Spleen (tissue), 11 donors: ENCODE measurements around the gene TIMM17B. TPM values are rescaled to one million over a fixed set of nuclear protein-coding genes. Genes with fewer than 3 reads are reported as not detected.

ENCODE experiments used
- DNase-seq: peaks from one replicate; pipeline ENCODE4 v3.0.0-alpha.2; 2020
- H3K27ac ChIP-seq, 8 donors: fragments of 200-600 bp; sonication (generic) in 7 of 8; 1 replicate in 4 of 8; 2 replicates in 4 of 8; pipeline versions ENCODE4 v1.5.0 to v1.8.0; 2016 to 2021; ENCODE audit warnings: inconsistent platforms in 4 of 8, mild to moderate bottlenecking in 4 of 8, moderate library complexity in 1 of 8
- H3K27me3 ChIP-seq, 7 donors: fragments of 200-600 bp; sonication (generic) in 6 of 7; replicated peaks in 1 of 7; 1 replicate in 4 of 7; 2 replicates in 3 of 7; pipeline versions ENCODE4 v1.5.0 to v1.8.0; 2016 to 2021; ENCODE audit warnings: inconsistent platforms in 3 of 7, mild to moderate bottlenecking in 1 of 7
- H3K36me3 ChIP-seq, 6 donors: fragments of 200-600 bp; sonication (generic) in 5 of 6; 1 replicate in 4 of 6; 2 replicates in 2 of 6; pipeline versions ENCODE4 v1.5.0 to v1.8.0; 2016 to 2021; ENCODE audit warnings: inconsistent platforms in 2 of 6
- H3K4me1 ChIP-seq, 6 donors: fragments of 200-600 bp; sonication (generic) in 5 of 6; 1 replicate in 3 of 6; 2 replicates in 3 of 6; pipeline versions ENCODE4 v1.5.0 to v1.8.0; 2016 to 2021; ENCODE audit warnings: inconsistent platforms in 3 of 6
- H3K4me3 ChIP-seq, 8 donors: fragments of 200-600 bp; sonication (generic) in 7 of 8; 1 replicate in 4 of 8; 2 replicates in 4 of 8; pipeline versions ENCODE4 v1.5.0 to v1.8.0; 2016 to 2021; ENCODE audit warnings: inconsistent platforms in 4 of 8, mild to moderate bottlenecking in 4 of 8, moderate library complexity in 2 of 8
- H3K9me3 ChIP-seq, 8 donors: fragments of 200-600 bp; sonication (generic) in 7 of 8; 1 replicate in 4 of 8; 2 replicates in 4 of 8; pipeline versions ENCODE4 v1.5.0 to v1.8.0; 2016 to 2021; ENCODE audit warnings: inconsistent platforms in 4 of 8
- CTCF ChIP-seq, 11 experiments: fragments of 200-600 bp in 7 of 11; fragments of 450-650 bp in 4 of 11; sonication (generic) in 4 of 11; IDR thresholded peaks in 8 of 11; conservative IDR thresholded peaks in 3 of 11; 1 replicate in 7 of 11; 2 replicates in 4 of 11; pipeline versions ENCODE4 v1.4.0 to v1.8.0; 2016 to 2021; ENCODE audit warnings: antibody characterized with exemption in 11 of 11, inconsistent platforms in 4 of 11, mild to moderate bottlenecking in 1 of 11
- POLR2A ChIP-seq, 3 donors: fragments of 450-650 bp; IDR thresholded peaks; one replicate each; pipeline ENCODE4 v1.5.1; 2017; ENCODE audit warnings: antibody characterized with exemption in 3 of 3, mild to moderate bottlenecking in 1 of 3
- POLR2AphosphoS5 ChIP-seq, 3 donors: sonication (generic); formaldehyde crosslinking; IDR thresholded peaks; one replicate each; pipeline ENCODE4 v1.5.1; 2017; ENCODE audit warnings: antibody characterized with exemption in 3 of 3
- WGBS, 5 donors: extraction: QIAGEN DNeasy Blood & Tissue Kit in 3 of 5; methylation state at CpG; one replicate each; pipeline versions ENCODE4 v1.1.5 to v1.1.7; 2013 to 2018; 5-methylcytosine and 5-hydroxymethylcytosine counted together
- intact Hi-C: fragments of 100-400 bp; cut with DNase I; formaldehyde crosslinking; loops from one replicate; pipeline ENCODE4 v1.15.0; 2023; ENCODE audit warnings: low total_unique reads
- polyA plus RNA-seq, 3 donors: library from polyadenylated mRNA; stranded (reverse); fragments of 200-250 nt; gene quantifications; one replicate each; pipeline ENCODE4 v1.2.1, GENCODE V29; 2013
- total RNA-seq, 7 donors: library from RNA; depleted of rRNA in 3 of 7; stranded (reverse); fragments of >200 nt in 3 of 7; fragmentation: NEBNext Ultra II Directional in 4 of 7; extraction: Animal tissue kit (Norgen Biotek cat#: 25700) in 4 of 7; gene quantifications; one replicate each; pipeline versions ENCODE4 v1.1.0 to v1.2.1, GENCODE V29; 2016 to 2021
- donor health status: healthy with polysubstance abuse.
- donor health status: DM: no; HTN: no; CAD: no; lungs with moderate emphysema.
- donor health status: DM: no; HTN: no; CAD: no.
- donor health status: Bipolar disorder and iron deficiency.
- donor health status: healthy.
- donor health status: DM: no; HTN: no; CAD: no.
- donor health status: DM: yes; HTN: yes; CAD: no.

Gene TIMM17B
- total and polyA plus RNA-seq, 10 donors = 29.3 to 68.8 (median 39.5) TPM

- no peaks in the 10 kb centered on the region for H3K27me3 ChIP-seq
- WGBS, 5 donors = 59 to 100% (median 63%) methylated on average over 1 to 2 of the region's 2 CpGs
- peaks cover 0 to 25% (median 0%) of the 10 kb centered on the region in 6 donors for H3K36me3 ChIP-seq
- DNase-seq = no peak
- peak overlapping the region in 1 of 8 donors; percentile 61 for H3K4me3 ChIP-seq
- H3K27ac ChIP-seq = peak overlapping the region in 7 of 8 donors; percentile 80 to 94 (median 90)
- H3K9me3 ChIP-seq = no peaks in the 10 kb centered on the region
- H3K4me1 ChIP-seq = peaks cover 28 to 98% (median 71%) of the 10 kb centered on the region in 6 donors
- intact Hi-C loops = loop anchor here (10.0 kb wide), 1 partner anchor 46 kb away; the partner anchor contains the start of genes PQBP1 and TIMM17B
- TF ChIP-seq POLR2AphosphoS5 (IDR thresholded peaks at IDR 0.05) (no peak), CTCF (IDR thresholded peaks at IDR 0.05 in 8 of 11, conservative IDR thresholded peaks at IDR 0.05 in 3 of 11) (no peak), POLR2A (IDR thresholded peaks at IDR 0.05) (no peak)
Measured at GRCh38 chrX:48940404-48940955, 42.9 kb upstream of the TIMM17B start.

GRCh38 chrX:48939524-48940228 is 42.1 kb upstream of the TIMM17B start:
- Histone ChIP-seq H3K27ac (peak overlapping the region; percentile 72 to 94 (median 88)), H3K36me3 (peaks cover 0 to 31% (median 2%) of the 10 kb centered on the region in 6 donors), H3K4me3 (peak overlapping the region in 1 of 8 donors; percentile 61), H3K4me1 (peaks cover 27 to 98% (median 77%) of the 10 kb centered on the region in 6 donors), H3K27me3 (no peaks in the 10 kb centered on the region), H3K9me3 (no peaks in the 10 kb centered on the region)
- no peak for DNase-seq
- TF ChIP-seq POLR2AphosphoS5 (IDR thresholded peaks at IDR 0.05) (peak in 2 of 3 donors; percentile 53 to 75), CTCF (IDR thresholded peaks at IDR 0.05 in 8 of 11, conservative IDR thresholded peaks at IDR 0.05 in 3 of 11) (no peak), POLR2A (IDR thresholded peaks at IDR 0.05) (no peak)
- WGBS, 5 donors = 22 to 72% (median 27%) methylated on average over 2 to 3 of the region's 3 CpGs
- intact Hi-C loops = loop anchor here (10.0 kb wide), 1 partner anchor 45 kb away; the partner anchor contains the start of genes PQBP1 and TIMM17B

- Histone ChIP-seq H3K9me3 (no peaks in the 10 kb centered on the region), H3K36me3 (peaks cover 0 to 35% (median 7%) of the 10 kb centered on the region in 6 donors), H3K4me1 (peaks cover 29 to 98% (median 85%) of the 10 kb centered on the region in 6 donors), H3K27ac (peak overlapping the region; percentile 72 to 94 (median 88)), H3K4me3 (peak overlapping the region in 1 of 8 donors; percentile 61), H3K27me3 (no peaks in the 10 kb centered on the region)
- DNase-seq = peak; percentile 87
- WGBS, 5 donors = 29 to 53% (median 38%) methylated on average over 1 of the region's 1 CpG; no CpG with 5 or more reads in 1 of the 5 donors
- no peak for TF ChIP-seq POLR2A (IDR thresholded peaks at IDR 0.05)
- no peak for TF ChIP-seq CTCF (IDR thresholded peaks at IDR 0.05 in 8 of 11, conservative IDR thresholded peaks at IDR 0.05 in 3 of 11)
- peak in 2 of 3 donors; percentile 68 to 80 for TF ChIP-seq POLR2AphosphoS5 (IDR thresholded peaks at IDR 0.05)
- intact Hi-C loops = no loop called here
Measured at GRCh38 chrX:48938721-48939425, 41.3 kb upstream of the TIMM17B start.
